MCF 10A (cell line): ENCODE measurements around the gene TIMM50. TPM values are rescaled to one million over a fixed set of nuclear protein-coding genes. Genes with fewer than 3 reads are reported as not detected.

Experiments
- BruUV-seq: library from RNA; stranded (reverse); fragments of 400-500 nt; replicated peaks from 2 replicates; lab custom pipeline; 2021; lab: Mats Ljungman, UMichigan
- CTCF ChIA-PET: fragments of 300-600 bp; sonication (Branson Sonifier 250); formaldehyde crosslinking; extraction: SDS; loops from one replicate; lab custom pipeline; 2021; ENCODE audit warnings: antibody characterized with exemption, inconsistent platforms; lab: Yijun Ruan, JAX
- POLR2A ChIA-PET: fragments of 300-600, 350-650 bp; sonication (Branson Sonifier 250); formaldehyde crosslinking; extraction: SDS; loops from one replicate; lab custom pipeline; 2020; ENCODE audit warnings: antibody characterized with exemption, inconsistent platforms; lab: Yijun Ruan, JAX
- DNase-seq: peaks from one replicate; pipeline ENCODE4 v3.0.0-alpha.2; 2018; ENCODE audit not compliant: unreplicated experiment
- H3K27ac Mint-ChIP-seq: one replicate; pipeline ENCODE4 v1.8.0; 2022; ENCODE audit warnings: mild to moderate bottlenecking, low read depth, mixed read lengths; ENCODE audit not compliant: unreplicated experiment
- H3K27me3 Mint-ChIP-seq: one replicate; pipeline ENCODE4 v1.8.0; 2022; ENCODE audit warnings: mixed read lengths; ENCODE audit not compliant: insufficient read depth, unreplicated experiment
- H3K36me3 Mint-ChIP-seq: one replicate; pipeline ENCODE4 v1.8.0; 2022; ENCODE audit warnings: mild to moderate bottlenecking, moderate library complexity, mixed read lengths; ENCODE audit not compliant: insufficient read depth, unreplicated experiment
- H3K4me1 Mint-ChIP-seq: one replicate; pipeline ENCODE4 v1.8.0; 2022; ENCODE audit warnings: mixed read lengths; ENCODE audit not compliant: insufficient read depth, unreplicated experiment
- H3K4me3 Mint-ChIP-seq: one replicate; pipeline ENCODE4 v1.8.0; 2022; ENCODE audit warnings: mild to moderate bottlenecking, moderate library complexity, mixed read lengths; ENCODE audit not compliant: unreplicated experiment
- H3K9me3 Mint-ChIP-seq: one replicate; pipeline ENCODE4 v1.8.0; 2022; ENCODE audit warnings: mixed read lengths; ENCODE audit not compliant: unreplicated experiment
- intact Hi-C: fragments of 100-400 bp; cut with micrococcal nuclease; formaldehyde crosslinking; loops from 2 replicates; pipeline ENCODE4 v1.14.1; 2022
- total RNA-seq: library from RNA; stranded (reverse); gene quantifications from 2 replicates; pipeline ENCODE4 v1.2.3, GENCODE V29; 2022
- TF ChIP-seq, protein P1 (sequence below): fragments of 200-600 bp; IDR thresholded peaks from one replicate; pipeline ENCODE4 v1.8.0; 2022; ENCODE audit warnings: antibody characterized with exemption, mild to moderate bottlenecking; ENCODE audit not compliant: unreplicated experiment

Gene TIMM50
- total RNA-seq, 1 experiment from 2014 or later, result 94.2 TPM

DNA sequence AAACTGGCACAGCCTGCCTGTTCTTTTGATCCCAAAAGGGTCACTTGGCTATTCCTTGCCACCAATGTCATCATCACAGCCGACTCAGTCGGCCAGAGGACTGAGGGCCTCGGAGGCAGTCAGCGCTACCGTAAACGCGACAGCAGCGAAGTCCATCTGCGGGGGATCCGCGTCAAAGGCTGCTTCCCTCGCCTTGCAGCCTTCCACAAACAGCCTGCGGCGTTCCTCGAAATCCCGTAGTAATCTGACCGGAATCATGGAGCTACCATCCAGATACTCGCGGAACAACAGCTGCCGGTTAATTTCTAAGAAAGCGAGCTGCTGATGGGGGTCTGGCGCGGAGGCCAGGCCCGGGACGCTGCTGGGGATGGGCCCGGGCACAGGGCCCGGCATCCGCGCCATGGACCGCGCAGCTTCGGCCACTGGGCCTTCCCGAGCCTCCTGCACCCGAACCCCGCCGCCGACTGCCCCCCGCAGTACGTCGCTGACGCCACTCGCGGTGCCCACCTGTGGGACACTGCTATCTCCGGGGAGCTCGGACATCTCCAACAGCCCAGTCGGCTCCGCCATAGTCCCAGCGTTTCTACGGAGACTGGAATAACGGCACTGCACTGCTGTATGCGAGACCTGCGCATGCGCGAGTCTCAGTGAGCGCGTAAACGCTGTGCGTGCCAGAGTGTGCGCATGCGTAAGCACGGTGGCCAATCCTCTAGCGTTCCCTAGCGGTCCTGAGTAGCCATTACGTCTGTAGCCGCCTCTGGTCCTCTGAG lies 51.8 kb downstream of the TIMM50 start, which contains the start of gene EID2B:
EID2B (minus strand) TSS at position 620 of the 770 bp plus-strand sequence; CDS start at position 570, 50 bp downstream.
- H3K27me3 Mint-ChIP-seq, result no peaks in the 10 kb centered on the region
- TF ChIP-seq, protein P1, sequence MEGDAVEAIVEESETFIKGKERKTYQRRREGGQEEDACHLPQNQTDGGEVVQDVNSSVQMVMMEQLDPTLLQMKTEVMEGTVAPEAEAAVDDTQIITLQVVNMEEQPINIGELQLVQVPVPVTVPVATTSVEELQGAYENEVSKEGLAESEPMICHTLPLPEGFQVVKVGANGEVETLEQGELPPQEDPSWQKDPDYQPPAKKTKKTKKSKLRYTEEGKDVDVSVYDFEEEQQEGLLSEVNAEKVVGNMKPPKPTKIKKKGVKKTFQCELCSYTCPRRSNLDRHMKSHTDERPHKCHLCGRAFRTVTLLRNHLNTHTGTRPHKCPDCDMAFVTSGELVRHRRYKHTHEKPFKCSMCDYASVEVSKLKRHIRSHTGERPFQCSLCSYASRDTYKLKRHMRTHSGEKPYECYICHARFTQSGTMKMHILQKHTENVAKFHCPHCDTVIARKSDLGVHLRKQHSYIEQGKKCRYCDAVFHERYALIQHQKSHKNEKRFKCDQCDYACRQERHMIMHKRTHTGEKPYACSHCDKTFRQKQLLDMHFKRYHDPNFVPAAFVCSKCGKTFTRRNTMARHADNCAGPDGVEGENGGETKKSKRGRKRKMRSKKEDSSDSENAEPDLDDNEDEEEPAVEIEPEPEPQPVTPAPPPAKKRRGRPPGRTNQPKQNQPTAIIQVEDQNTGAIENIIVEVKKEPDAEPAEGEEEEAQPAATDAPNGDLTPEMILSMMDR, result peak; percentile 98
- peak within 1 kb of the TSS; percentile 79 for H3K27ac Mint-ChIP-seq
- intact Hi-C loops, result loop anchor here (1.0 to 10.0 kb wide), 4 partner anchors 58 to 408 kb away; partner anchors contain the start of gene PAK4
- H3K9me3 Mint-ChIP-seq, result no peaks in the 10 kb centered on the region
- peak; percentile 97 for DNase-seq
- ChIA-PET CTCF (interaction anchor here (0.6 to 3.5 kb wide), 34 partner anchors 8 to 577 kb away, joined by 3 to 51 read pairs (median 4); partner anchors contain the start of genes DLL3, RPS16 and SUPT5H), POLR2A (interaction anchor here (0.7 to 3.6 kb wide), 12 partner anchors 20 to 141 kb away, joined by 3 to 21 read pairs (median 4); partner anchors contain the start of genes MED29, PAF1, RPS16 and SUPT5H)
- H3K36me3 Mint-ChIP-seq, result peaks cover 37% of the 10 kb centered on the region
- H3K4me1 Mint-ChIP-seq, result peaks cover 5% of the 10 kb centered on the region
- peak within 1 kb of the TSS; percentile 81 for H3K4me3 Mint-ChIP-seq
- BruUV-seq, result TSS peak; percentile 63

DNA sequence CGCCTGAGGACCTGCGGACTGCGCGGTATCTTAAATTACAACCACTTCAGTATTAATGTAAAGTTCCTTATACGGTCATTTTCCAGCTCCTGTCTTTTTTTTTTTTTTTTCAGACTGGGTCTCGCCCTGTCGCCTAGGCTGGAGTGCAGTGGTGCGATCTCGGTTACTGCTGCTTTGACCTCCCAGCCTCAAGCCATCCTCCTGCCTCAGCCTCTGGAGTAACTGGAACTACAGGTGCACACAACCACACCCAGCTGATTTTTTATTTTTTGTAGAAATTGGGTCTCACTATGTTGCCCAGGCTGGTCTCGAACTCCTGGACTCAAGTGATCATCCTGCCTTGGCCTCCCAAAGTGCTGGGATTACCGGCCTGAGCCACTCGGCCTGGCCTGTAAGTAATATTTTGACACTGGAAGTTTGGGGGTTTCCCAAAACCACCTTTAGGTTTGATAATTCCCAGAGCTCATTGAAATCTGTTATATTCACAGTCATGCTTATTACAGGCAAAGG lies 52.4 kb downstream of the TIMM50 start:
- CTCF ChIA-PET, result interaction anchor here (0.5 to 3.5 kb wide), 32 partner anchors 9 to 578 kb away, joined by 3 to 51 read pairs (median 5); partner anchors contain the start of genes DLL3, RPS16 and SUPT5H
- Mint-ChIP-seq H3K4me3 (peak overlapping the region; percentile 81), H3K27ac (peak overlapping the region; percentile 79), H3K9me3 (no peaks in the 10 kb centered on the region), H3K36me3 (peaks cover 32% of the 10 kb centered on the region), H3K4me1 (peaks cover 7% of the 10 kb centered on the region), H3K27me3 (no peaks in the 10 kb centered on the region)
- TF ChIP-seq, protein P1, result no peak
- POLR2A ChIA-PET, result interaction anchor here (0.7 to 3.6 kb wide), 12 partner anchors 21 to 141 kb away, joined by 3 to 21 read pairs (median 4); partner anchors contain the start of genes MED29, PAF1, RPS16 and SUPT5H
- intact Hi-C loops, result loop anchor here (5.0 to 10.0 kb wide), 2 partner anchors 136 to 408 kb away; partner anchors contain the start of gene PAK4
- BruUV-seq, result no TSS peak
- DNase-seq, result no peak

DNA sequence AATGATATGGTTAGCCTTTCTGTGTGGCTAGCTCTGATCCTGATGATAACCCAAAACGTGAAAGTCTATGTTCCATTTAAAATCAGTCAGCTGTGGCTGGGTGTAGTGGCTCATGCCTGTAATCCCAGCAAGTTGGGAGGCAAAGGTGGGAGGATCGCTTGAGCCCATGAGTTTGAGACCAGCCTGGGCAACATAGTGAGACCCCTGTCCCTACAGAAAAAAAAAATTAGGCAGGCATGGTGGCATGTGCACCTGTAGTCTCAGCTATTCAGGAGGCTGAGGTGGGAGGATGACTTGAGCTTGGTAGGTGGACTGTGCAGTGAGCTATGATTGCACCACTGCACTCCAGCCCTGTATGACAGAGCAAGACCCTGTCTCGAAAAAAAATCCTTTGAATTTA lies 53.2 kb downstream of the TIMM50 start:
- intact Hi-C loops, result loop anchor here (5.0 to 10.0 kb wide), 2 partner anchors 136 to 409 kb away; partner anchors contain the start of gene PAK4
- Mint-ChIP-seq H3K9me3 (no peaks in the 10 kb centered on the region), H3K27me3 (no peaks in the 10 kb centered on the region), H3K36me3 (peaks cover 29% of the 10 kb centered on the region), H3K4me1 (peaks cover 14% of the 10 kb centered on the region), H3K27ac (no peak overlapping the region), H3K4me3 (no peak overlapping the region)
- ChIA-PET CTCF (interaction anchor here (0.5 to 3.5 kb wide), 19 partner anchors 10 to 192 kb away, joined by 3 to 51 read pairs (median 5); partner anchors contain the start of genes DLL3, RPS16 and SAMD4B), POLR2A (interaction anchor here (0.7 to 3.6 kb wide), 6 partner anchors 88 to 602 kb away, joined by 3 to 21 read pairs (median 6); partner anchors contain the start of genes MED29, PAF1, RPS16 and SUPT5H)
- TF ChIP-seq, protein P1, result no peak
- DNase-seq, result no peak
- BruUV-seq, result no TSS peak
